HG03139 (cell line): ENCODE data around the gene ARHGAP26.

Source experiments
- ATAC-seq: cut with Tn5 transposase; IDR thresholded peaks from one replicate; pipeline ENCODE4 v1.9.1; 2021; ENCODE audit not compliant: unreplicated experiment

The ARHGAP26 gene

DNA sequence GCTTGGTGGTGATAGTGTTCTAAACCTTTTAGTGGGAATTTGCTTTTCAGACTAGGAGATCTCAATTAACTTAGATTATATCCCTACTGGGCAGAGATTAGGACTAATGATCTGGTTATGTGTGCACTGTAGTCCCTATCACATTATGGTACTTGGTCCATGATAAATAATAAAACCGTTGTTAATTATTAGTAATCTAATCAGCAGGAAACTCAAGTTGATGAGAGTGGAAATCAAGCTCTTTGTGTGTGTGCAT is 262.3 kb downstream of the ARHGAP26 start:
- ATAC-seq, result no peak

DNA sequence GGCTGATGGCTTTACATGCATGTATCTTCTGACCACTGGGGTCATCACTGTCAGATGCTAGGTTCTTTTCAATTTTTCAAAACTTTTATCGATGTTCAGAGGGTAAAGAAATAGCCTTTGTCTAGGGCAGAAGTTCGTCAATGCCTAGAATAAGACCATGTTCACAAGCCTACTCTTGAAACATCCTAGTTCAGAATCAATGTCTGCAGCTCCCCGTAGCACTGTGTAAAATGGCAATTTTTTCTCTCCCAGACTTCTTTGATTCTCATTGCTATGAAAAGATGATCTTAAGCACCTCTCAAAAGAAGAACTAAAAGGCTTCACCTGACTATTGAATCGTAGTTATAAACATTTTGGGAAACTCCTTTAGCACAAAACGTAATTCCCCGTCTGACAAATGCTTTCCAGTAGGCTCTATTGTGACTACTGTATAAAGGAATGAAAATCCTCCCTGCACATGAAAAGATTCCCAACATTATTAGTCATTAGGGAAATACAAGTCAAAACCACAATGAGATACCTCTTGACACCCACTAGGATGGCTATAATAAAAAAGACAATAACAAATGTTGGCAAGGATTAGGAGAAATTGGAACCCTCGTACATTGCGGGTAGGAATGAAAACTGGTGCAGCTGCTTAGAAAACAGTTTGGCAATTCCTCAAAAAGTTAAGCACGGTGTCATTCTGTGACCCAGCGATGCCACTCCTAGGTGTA is 263.5 kb downstream of the ARHGAP26 start:
- no peak for ATAC-seq

DNA sequence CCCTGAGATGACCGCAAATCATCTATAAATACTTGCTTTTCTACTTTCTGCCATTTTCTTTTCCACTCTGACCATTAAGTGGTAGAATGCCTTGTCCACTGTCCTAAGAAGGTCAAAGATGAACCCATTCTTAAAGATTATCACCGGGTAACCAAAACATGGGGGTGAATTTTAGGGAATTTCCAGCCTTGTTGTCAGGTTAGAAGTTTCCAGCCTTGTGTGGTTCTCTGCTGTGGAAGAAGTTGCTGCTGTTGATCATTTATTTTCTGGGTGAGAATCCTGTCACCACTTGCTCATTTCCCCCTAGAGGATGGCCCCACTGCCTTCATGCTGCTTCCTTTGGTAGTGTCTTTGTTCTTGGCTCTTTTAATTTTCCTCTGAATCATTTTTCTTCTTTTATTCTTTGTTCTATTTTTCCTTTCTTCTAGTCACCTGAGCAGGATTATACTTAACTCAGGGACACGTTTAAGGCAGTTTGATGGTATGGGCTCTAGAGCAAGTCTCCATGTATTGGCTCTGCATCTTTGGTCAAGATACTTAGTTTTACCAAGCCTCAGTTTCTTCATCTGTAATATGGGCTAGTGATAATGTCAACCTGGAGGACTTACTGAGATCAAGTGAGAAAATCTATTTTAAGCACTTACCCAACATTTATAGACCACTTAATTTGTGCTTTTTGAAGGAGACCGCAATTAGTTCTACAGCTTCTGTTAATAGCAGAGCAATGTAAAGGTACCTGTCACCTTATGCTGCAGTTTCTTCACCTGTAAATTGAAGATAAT is 266.2 kb downstream of the ARHGAP26 start:
- no peak for ATAC-seq

DNA sequence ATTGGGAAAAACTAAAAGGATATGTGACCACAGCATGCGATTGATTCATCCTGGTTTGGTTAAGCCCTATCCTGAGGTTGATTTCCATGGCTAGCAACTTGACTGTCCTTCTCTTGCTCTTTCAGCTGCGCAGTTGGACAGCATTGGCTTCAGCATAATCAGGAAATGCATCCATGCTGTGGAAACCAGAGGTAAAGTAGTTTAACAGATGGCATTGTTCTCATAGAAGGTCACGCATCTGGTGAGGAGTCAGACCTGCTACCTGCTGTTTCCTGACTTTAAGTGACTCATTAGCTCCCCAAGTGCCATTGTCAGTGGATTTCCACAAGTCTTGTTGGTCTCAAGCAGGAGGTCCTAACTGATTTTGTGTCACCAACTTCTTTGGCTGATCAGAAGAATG is 266.9 kb downstream of the ARHGAP26 start:
- no peak for ATAC-seq

DNA sequence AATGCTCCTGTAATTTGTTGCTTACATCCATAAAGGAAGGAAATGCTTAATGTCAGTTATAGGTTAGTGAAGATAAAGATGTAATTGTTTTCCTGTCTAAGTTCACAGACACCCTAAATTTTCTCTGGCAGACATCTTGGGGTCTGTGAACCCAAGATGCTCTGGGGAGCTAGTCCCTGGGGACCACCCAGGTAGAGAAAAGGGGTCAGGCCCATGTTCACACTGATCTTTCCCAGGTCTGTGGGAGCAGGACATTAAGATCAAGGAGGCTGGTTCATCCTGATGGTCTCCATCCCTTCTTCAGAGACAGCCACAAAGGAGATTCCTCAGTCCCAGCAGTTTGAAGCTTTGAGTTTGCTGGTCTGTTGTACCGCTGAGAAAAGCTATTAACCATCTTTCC is 267.5 kb downstream of the ARHGAP26 start:
- ATAC-seq, result no peak

DNA sequence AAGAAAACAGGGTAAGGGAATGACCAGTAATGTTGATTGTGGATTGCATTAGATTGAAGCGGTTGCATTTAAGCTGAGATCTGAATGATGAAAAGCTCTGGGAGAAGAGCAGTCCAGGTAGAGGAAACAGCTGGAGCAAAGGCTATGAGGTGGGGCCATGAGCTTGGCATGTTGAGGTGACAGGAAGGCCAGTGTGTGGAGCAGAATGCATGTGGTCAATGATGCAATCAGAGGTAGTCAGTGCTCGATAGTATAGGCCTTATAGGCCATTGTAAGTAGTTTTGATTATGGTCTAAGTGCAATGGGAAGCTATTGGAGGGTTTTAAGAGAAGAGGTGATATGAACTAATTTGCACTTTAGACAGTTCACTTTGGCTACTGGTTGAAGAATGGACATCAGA is 270.4 kb downstream of the ARHGAP26 start:
- no peak for ATAC-seq

DNA sequence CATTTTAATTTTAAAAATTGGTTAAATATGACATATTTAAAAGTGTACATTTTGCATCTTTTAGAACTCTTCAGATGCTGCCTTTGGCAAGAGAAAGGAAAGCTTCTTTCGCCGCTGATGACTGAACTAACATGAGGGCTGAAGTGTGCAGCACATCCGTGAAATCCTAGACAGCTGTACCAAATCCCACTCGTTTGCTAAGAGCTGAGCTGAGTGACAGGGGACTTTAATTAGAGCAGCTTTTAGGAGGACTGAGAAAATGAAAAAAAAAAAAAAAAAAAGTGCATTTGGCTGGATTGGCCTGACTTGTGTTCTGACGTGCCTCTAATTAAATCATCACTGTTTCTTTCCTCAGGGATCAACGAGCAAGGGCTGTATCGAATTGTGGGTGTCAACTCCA is 271.3 kb downstream of the ARHGAP26 start:
- ATAC-seq, result no peak

DNA sequence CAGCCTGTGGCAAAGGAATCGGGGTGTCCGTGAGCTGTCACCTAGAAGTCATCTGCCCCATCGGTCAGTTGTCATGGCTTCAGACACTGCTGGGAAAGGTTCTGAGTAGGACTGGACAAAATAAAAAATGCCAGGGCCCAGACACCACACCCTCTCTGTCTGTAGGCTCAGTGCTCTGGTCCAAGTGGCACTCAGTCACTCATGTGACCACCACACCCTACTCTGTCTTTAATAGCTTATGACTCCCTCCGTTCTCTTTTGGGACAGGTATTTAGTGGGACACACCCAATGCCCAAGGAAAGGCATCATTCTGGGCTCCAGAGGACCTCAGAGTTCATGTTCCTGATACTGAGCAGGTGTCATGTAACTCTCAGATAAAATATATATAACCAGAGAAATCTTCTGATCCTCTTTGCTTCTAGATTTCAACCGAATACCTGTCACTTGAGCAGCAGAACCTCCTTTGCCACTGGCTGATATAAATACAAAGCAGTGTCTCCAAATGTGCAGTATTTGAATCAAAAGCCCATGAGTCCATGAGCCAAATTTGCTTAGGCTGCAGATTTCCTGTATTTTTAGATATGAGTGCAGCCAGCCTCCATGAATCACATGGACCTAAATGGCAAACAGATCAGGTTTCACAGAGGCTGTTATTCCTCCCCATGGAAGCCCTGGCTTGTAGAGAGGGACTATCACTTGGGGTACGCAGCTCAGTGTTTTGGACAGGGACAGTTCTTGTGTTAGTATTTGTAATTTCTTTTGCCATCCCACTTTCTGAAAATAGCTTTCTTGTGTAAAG is 272.0 kb downstream of the ARHGAP26 start:
- no peak for ATAC-seq

DNA sequence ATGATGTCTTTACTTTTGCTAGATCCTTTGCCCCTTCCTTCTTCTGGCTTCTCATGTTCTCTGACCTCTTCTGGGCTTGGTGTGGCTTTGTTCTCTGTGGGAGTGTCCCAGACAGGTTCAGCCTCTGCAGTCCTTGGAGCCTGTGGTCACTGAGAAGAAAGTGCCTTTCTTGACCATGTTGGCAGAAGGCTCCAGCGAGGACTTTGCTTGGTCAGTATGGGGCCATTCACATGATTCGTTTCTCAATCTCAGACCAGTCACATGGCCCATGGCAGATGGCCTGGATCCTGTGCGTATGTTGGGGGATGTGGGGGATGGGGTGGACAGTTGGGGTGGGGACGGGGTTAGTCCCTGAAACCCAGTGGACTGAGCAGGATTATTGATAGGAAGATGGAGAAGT is 274.1 kb downstream of the ARHGAP26 start:
- no peak for ATAC-seq

DNA sequence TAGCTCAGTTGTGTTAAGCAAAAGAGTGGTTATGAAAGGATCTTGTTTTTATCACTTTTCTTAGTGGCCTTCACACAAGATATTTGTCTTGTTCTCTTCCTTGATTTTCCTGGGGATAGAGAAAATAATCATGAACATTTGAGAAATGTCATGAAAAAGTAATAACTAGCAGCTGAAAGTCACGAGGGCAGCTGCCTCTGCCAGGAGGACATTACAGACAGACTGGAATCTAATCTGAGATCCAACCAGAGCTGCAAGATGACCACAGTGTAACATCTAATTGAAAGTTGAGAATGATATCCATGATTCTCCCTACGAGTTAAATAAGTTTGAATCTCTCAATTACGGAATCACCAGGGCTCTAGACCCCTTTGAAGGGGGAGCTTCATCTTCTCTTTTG is 274.9 kb downstream of the ARHGAP26 start:
- ATAC-seq, result no peak

DNA sequence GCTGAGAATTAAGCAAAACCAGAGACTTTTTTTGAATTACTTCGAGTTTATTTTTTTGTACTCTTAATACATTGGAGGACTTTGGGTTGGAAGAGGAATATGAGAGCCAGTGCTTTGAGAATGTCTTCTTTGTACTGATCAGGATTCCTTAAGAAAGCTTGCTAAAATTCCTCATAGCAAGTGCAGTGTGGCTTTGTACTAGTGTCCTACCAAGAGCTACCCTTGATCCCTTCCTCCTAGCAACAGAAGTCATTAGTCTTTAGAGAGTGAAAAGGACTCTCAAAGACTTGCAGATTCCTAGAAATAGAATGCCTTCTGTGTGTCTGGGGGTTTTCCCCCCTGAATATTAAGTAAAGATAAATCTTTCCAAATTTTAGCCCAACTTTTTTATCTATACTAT is 276.1 kb downstream of the ARHGAP26 start:
- ATAC-seq, result no peak

DNA sequence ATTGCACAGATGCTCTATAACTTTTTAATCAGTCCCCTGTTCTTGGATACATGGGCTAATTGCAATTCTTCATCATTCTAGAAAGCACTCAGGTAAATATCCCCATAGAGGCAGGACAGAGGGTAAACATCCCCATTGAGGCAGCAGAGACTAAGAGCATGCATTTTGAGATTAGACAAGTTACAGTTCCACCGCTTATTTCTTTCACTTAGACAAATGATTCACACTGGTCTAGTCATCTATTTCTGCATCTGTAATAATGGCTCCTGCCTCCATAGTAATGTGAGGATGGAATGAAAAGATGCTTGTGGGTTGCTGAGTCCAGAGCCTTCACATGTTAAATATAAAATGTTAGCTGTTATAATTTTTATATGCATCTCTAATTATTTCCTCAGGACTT is 276.9 kb downstream of the ARHGAP26 start:
- no peak for ATAC-seq

DNA sequence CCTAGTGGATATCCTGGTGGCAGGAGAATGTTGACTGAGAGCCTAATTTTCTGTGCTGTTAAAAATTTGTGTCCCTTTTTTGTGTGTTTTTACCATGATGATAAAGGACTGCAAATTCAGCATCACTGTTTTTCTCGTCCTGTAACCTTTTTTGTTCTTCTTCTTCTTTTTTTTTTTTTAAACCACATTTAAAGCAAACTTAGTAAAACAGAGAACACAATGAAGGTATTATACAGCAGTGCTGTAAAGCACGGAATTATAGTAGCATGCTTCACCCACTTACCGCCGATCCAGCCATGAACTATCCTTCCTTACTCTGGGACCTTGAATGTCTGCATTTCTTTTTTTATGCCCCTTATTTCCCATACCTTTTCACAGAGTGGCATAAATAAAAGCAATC is 280.0 kb downstream of the ARHGAP26 start:
- ATAC-seq, result no peak

DNA sequence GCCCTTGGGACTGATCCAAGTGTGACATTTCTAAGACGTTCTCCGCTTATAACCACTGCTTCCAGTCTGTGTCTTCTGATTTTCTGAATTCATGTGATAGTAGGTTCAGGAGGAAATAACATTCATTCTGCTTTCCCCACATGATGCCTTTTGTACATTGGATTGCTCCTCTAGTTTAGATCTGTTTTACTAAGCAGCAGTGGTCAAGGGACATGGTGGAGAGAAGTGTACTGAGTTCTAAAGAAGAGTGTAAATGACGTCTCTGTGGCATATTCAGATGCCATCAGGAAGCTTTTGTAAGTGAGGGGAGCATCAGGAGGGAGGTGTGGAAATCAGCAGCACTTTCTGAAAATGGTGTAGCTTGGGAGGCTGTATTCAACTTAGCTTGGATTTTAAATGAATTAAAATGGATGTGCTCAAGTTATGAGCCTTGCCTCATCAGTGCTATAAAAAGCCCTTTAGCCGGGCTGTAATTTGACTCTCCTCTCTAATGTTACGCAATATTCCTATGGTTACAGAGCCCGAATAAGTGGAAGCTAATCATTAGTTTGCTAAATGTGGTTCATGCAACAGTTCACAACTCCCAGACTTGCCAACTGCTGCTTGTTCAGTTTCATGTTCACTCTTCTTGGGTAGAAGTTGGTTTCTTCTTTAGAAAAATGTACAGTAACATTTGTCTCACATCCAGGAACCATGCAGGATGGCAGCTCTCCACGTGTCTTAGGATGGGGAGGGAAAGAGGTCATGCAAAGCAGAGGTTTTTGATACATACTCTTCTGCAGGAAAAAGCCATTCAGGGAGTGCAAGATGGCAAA is 281.3 kb downstream of the ARHGAP26 start:
- ATAC-seq, result no peak

DNA sequence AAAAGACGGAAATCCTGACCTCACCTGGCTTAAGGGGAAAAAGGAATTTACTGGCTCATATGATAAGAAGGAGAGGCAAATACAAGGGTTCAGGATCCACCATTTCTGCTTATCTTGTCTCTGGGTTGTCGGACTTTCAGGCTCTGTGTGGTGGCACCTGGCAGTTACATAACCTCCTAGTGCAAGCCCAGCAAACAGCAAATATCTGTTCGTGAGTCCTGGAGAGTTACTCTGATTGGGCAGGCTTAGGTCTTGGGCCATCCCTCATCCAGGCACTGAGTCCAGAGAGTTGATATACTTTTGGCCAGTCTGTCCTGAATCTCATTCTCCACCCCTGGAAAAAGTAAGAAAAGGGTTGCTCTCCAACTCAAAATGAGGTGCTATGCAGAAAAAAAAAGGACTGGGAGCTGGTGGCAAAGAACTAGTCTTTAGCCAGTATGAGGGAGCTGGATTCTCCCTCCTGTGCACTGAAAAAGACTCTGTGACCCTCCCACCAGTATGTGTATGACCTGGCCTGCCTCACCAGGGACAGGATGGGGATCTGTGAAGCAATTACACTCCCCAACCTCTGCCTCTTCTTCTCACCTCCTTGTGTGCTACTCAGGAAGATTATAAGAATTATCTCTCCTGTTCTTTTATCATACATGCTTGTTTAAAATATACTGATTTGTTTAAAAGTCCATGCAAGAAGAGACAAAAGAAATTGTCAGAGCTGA is 282.9 kb downstream of the ARHGAP26 start:
- no peak for ATAC-seq

DNA sequence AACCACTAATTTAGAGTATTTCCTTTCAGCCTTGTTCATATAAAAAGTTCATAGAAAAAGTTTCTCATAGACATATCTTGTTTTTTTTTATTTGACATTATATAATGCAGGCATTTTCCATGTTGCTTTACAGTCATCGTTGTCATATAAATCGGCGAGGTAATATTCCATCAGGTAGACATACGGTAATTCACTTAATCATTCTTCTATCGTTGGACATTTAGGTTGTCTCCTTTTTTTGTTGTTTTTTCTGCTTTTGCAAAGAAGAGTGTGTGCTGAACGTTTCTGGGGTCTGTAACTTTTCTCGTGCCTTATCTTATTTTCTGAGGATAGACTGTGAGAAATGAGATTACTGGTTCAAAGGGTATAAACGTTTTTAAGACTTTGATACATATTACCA is 283.6 kb downstream of the ARHGAP26 start:
- ATAC-seq, result no peak

DNA sequence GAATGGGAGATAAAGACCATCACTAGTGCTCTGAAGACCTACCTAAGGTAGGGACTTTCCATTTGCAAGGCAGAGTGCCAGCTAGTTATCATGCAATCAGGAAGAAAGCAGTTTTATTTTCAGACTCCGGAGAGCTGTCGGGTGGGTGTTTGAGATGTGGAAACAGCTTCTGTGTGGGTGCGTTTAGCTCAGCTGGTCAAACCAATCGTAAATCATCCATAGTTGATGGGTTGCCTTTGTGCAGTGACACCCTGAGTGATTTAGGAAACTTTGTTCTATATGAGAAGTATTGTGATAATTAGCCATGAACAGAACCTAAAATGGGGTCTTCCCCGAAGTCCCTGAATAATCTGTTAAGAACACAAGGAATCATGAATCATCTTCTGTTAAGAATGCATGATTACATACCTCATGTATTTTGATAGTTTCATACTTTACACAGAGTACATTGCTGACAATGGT is 284.3 kb downstream of the ARHGAP26 start:
- peak; percentile 41 for ATAC-seq

DNA sequence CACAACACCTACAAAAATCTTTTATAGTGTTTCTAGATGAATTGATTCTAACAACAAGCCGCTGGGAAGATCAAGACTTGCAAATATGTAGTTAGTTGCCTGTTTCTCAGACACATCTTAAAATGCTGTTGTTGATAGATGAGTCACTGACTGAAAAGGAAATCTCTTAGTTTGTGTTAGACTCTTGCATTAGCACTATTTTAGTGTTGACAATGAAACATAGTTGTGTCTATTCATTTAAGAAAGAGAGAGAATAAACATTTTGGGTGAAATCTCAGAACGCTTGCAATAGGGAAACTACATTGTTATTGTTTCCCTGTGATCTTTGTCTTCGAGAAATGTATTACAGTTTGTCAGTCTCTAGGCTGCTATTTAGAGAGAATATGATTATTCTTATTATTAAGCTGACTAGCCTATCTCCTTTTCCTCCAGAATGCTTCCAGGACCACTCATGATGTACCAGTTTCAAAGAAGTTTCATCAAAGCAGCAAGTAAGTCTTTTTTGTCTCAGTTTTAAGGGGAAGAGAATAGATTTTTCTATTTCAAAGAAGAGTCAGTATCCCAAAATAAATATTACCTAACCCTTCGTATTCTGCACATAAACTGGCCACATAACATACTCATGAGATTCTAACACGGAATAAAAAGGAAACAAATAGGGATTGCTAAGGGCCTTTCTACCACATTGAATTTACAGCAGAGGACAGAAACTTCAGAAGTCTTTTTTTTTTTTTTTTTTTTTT is 285.6 kb downstream of the ARHGAP26 start:
- ATAC-seq, result no peak

DNA sequence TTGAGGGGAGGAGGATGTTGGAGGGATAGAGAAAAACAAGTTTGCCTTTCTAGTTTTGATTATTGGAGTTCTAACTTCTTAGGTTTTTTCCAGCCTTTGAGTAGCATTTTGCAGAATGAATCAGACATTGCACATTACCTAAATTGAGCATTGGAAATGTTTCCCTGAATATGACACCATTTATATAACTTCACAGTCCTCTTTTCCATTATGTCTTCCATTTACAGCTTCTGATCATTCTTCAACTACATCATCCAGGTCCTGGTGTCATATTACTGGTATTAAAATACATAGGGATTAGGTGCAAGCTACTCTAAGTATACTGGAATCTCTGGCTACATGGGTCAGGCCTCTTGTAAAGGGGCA is 286.1 kb downstream of the ARHGAP26 start:
- no peak for ATAC-seq
